Natural killer cell (primary cell): ENCODE data around the gene APLP1. TPM values are rescaled to one million over a fixed set of nuclear protein-coding genes. Genes with fewer than 3 reads are reported as not detected.
"Not testable (repeated sequence)": the region's sequence is repeated elsewhere in the genome, so short reads cannot be mapped to it uniquely, and the experiment has no call there.

Experiments
- ATAC-seq, 3 donors: fragments of 150-1000 bp in 2 of 3; fragments of 200-7000 bp in 1 of 3; cut with Tn5 transposase; 1 replicate in 1 of 3; 2 replicates in 2 of 3; pipeline ENCODE4 v1.10.0; 2021; ENCODE audit warnings: mild to moderate bottlenecking in 2 of 3, moderate library complexity in 2 of 3
- DNase-seq, 2 donors: peaks; one replicate each; pipeline versions ENCODE4 v3.0.0 to v3.0.0-alpha.2; 2013 to 2021; ENCODE audit warnings: mixed read lengths in 1 of 2
- H3K27ac ChIP-seq: one replicate; pipeline ENCODE4 v1.5.1; 2013; ENCODE audit warnings: mild to moderate bottlenecking, low read length
- H3K27me3 ChIP-seq: one replicate; pipeline ENCODE4 v1.6.1; 2013; ENCODE audit warnings: low read length; ENCODE audit not compliant: control insufficient read depth, insufficient read depth
- H3K36me3 ChIP-seq: one replicate; pipeline ENCODE4 v1.6.1; 2013; ENCODE audit warnings: low read length; ENCODE audit not compliant: control insufficient read depth, insufficient read depth
- H3K4me1 ChIP-seq: one replicate; pipeline ENCODE4 v1.6.1; 2013; ENCODE audit warnings: low read length; ENCODE audit not compliant: control insufficient read depth, insufficient read depth
- H3K4me3 ChIP-seq: one replicate; pipeline ENCODE4 v1.5.1; 2013; ENCODE audit warnings: low read length
- H3K9me3 ChIP-seq: one replicate; pipeline ENCODE4 v1.6.1; 2013; ENCODE audit warnings: low read length; ENCODE audit not compliant: control insufficient read depth, insufficient read depth
- H3K27ac Mint-ChIP-seq, 2 donors: one replicate each; pipeline ENCODE4 v1.8.0; 2022; ENCODE audit warnings: mild to moderate bottlenecking in 2 of 2, mixed read lengths in 2 of 2, moderate library complexity in 1 of 2
- H3K27me3 Mint-ChIP-seq, 2 donors: one replicate each; pipeline ENCODE4 v1.8.0; 2022; ENCODE audit warnings: low read depth in 2 of 2, mixed read lengths in 2 of 2
- H3K36me3 Mint-ChIP-seq: one replicate; pipeline ENCODE4 v1.8.0; 2022; ENCODE audit warnings: mixed read lengths
- H3K4me1 Mint-ChIP-seq, 2 donors: one replicate each; pipeline ENCODE4 v1.8.0; 2022; ENCODE audit warnings: mixed read lengths in 2 of 2
- H3K4me3 Mint-ChIP-seq: one replicate; pipeline ENCODE4 v1.8.0; 2022; ENCODE audit warnings: mild to moderate bottlenecking, moderate library complexity, mixed read lengths
- H3K9me3 Mint-ChIP-seq, 2 donors: one replicate each; pipeline ENCODE4 v1.8.0; 2022; ENCODE audit warnings: mixed read lengths in 2 of 2
- CTCF ChIP-seq: fragments of 200-600 bp; IDR thresholded peaks from one replicate; pipeline ENCODE4 v1.8.0; 2022; ENCODE audit warnings: antibody characterized with exemption
- WGBS: methylation state at CpG from one replicate; pipeline ENCODE4 v1.1.7; 2013; ENCODE audit warnings: missing lambda C conversion rate; ENCODE audit not compliant: insufficient coverage; 5-methylcytosine and 5-hydroxymethylcytosine counted together
- intact Hi-C: fragments of 100-400 bp; cut with micrococcal nuclease; formaldehyde crosslinking; loops from one replicate; pipeline ENCODE4 v1.14.2; 2022
- total RNA-seq, 4 donors: library from RNA; stranded (reverse); fragments of 120-200 nt in 1 of 4; gene quantifications; one replicate each; pipeline versions ENCODE4 v1.2.3 to v1.2.4, GENCODE V29; 2013 to 2022

APLP1 gene
- total RNA-seq, 3 donors from 2014 or later (not counting 1 experiment from before 2014, with no cell fraction given) = not detected

- H3K4me1 Mint-ChIP-seq = no peaks in the 10 kb centered on the region
- no peaks in the 10 kb centered on the region for H3K9me3 Mint-ChIP-seq
- TF ChIP-seq CTCF = no peak
- H3K27ac ChIP-seq = no peak overlapping the region
- no peak overlapping the region for H3K4me3 ChIP-seq
- DNase-seq (no peak), ATAC-seq (no peak)
- no peaks in the 10 kb centered on the region for H3K36me3 ChIP-seq
- no peak overlapping the region for H3K27ac Mint-ChIP-seq
- H3K4me1 ChIP-seq = no peaks in the 10 kb centered on the region
- intact Hi-C loops = no loop called here
- no peaks in the 10 kb centered on the region for H3K27me3 ChIP-seq
- WGBS = 59% methylated on average over 7 of the region's 7 CpGs
- peaks cover 7 to 18% of the 10 kb centered on the region in 2 donors for H3K27me3 Mint-ChIP-seq
- no peak overlapping the region for H3K4me3 Mint-ChIP-seq
- no peaks in the 10 kb centered on the region for H3K36me3 Mint-ChIP-seq
- H3K9me3 ChIP-seq = no peaks in the 10 kb centered on the region
Measured at GRCh38 chr19:35833972-35834371, 34.4 kb upstream of the APLP1 start.

- H3K9me3 Mint-ChIP-seq, H3K27ac Mint-ChIP-seq, H3K36me3 ChIP-seq, H3K4me1 ChIP-seq, ATAC-seq, H3K27me3 ChIP-seq, H3K4me3 Mint-ChIP-seq, intact Hi-C loops, H3K4me3 ChIP-seq, H3K9me3 ChIP-seq, H3K4me1 Mint-ChIP-seq, H3K36me3 Mint-ChIP-seq, H3K27ac ChIP-seq, DNase-seq: not testable (repeated sequence)
- peaks cover 7 to 18% of the 10 kb centered on the region in 2 donors for H3K27me3 Mint-ChIP-seq
- WGBS = 64% methylated on average over 11 of the region's 11 CpGs
Measured at GRCh38 chr19:35836096-35836495, 32.3 kb upstream of the APLP1 start.

GRCh38 chr19:35841961-35842595, 26.3 kb upstream of the APLP1 start:
- Histone ChIP-seq H3K27ac (no peak overlapping the region), H3K9me3 (no peaks in the 10 kb centered on the region), H3K4me3 (no peak overlapping the region), H3K27me3 (peaks cover 28% of the 10 kb centered on the region), H3K4me1 (peaks cover 20% of the 10 kb centered on the region), H3K36me3 (no peaks in the 10 kb centered on the region)
- H3K27me3 Mint-ChIP-seq = peaks cover 37 to 45% of the 10 kb centered on the region in 2 donors
- 83% methylated on average over 13 of the region's 13 CpGs for WGBS
- H3K4me3 Mint-ChIP-seq = no peak overlapping the region
- DNase-seq (no peak), ATAC-seq (no peak)
- peaks cover 13% of the 10 kb centered on the region for H3K36me3 Mint-ChIP-seq
- peaks cover 18 to 19% of the 10 kb centered on the region in 2 donors for H3K4me1 Mint-ChIP-seq
- TF ChIP-seq CTCF = no peak
- intact Hi-C loops = no loop called here
- H3K9me3 Mint-ChIP-seq = peaks cover 0 to 6% of the 10 kb centered on the region in 2 donors
- no peak overlapping the region for H3K27ac Mint-ChIP-seq

GRCh38 chr19:35842666-35843272, 25.6 kb upstream of the APLP1 start:
- DNase-seq (no peak), ATAC-seq (no peak)
- Histone ChIP-seq H3K9me3 (no peaks in the 10 kb centered on the region), H3K4me3 (no peak overlapping the region), H3K36me3 (no peaks in the 10 kb centered on the region), H3K27me3 (peaks cover 29% of the 10 kb centered on the region), H3K27ac (no peak overlapping the region), H3K4me1 (peaks cover 20% of the 10 kb centered on the region)
- peaks cover 0 to 6% of the 10 kb centered on the region in 2 donors for H3K9me3 Mint-ChIP-seq
- 87% methylated on average over 4 of the region's 4 CpGs for WGBS
- H3K36me3 Mint-ChIP-seq = peaks cover 13% of the 10 kb centered on the region
- no peak overlapping the region for H3K4me3 Mint-ChIP-seq
- H3K27ac Mint-ChIP-seq = no peak overlapping the region
- H3K27me3 Mint-ChIP-seq = peaks cover 37 to 42% of the 10 kb centered on the region in 2 donors
- TF ChIP-seq CTCF = no peak
- H3K4me1 Mint-ChIP-seq = peaks cover 18 to 19% of the 10 kb centered on the region in 2 donors
- intact Hi-C loops = no loop called here
